ENCODE measurements around the gene BRINP2.

The BRINP2 gene

DNA sequence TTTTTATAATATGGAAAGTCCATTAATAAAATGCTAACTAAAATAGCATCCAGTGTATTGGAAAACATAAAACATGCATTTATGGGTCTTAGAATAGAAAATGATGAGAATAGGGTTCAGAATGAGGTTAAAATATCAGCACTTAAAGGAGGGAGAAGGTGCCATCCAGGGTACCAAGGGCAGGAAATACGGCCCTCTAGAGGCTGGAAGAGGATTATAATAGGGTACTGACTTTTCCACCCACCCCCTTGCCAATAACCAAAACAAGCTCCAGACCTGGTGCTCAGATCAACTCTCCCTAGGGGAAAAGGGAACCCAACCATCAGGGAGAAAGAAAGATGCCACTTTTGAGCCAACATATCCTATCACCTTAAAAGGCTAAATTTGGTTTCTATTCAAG, 32.9 kb upstream of the BRINP2 start:
- H3K9ac ChIP-seq (ENCODE audit: low read depth, low read length): no peak overlapping the region
- H3K27me3 ChIP-seq (ENCODE audit: insufficient read depth, low read length): no peaks in the 10 kb centered on the region
- no peaks in the 10 kb centered on the region for H3K9me3 ChIP-seq (ENCODE audit: insufficient read depth, low read depth, low read length)
- no peaks in the 10 kb centered on the region for H3K36me3 ChIP-seq (ENCODE audit: insufficient read depth, low read length)
- WGBS: no CpG with 5 or more reads among the region's 1 CpG
- H3K27ac ChIP-seq (ENCODE audit: low read depth, low read length): no peak overlapping the region
- no peaks in the 10 kb centered on the region for H3K4me1 ChIP-seq (ENCODE audit: insufficient read depth, low read length)
- no peak overlapping the region for H3K4me3 ChIP-seq (ENCODE audit: low read length)

DNA sequence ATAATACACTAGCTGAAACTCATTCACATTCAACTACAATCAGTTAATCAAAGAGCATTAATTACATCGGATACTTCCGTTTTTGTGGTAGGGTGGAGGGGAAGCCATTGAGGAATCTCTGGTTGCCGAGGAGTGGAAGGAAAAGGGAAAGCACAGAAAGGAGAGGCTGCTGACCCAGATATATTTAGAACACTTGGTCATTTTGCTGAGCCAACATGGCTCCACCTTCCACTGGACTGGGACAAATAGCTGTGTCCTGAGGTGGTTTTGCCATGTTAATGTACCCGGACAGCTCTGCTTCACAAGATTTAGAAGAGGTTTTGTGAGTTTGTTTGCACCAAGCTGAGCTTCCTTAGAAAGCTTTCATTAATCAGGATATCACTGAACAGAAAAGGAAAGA, 32.4 kb upstream of the BRINP2 start:
- no peak overlapping the region for H3K9ac ChIP-seq (ENCODE audit: low read depth, low read length)
- H3K4me3 ChIP-seq (ENCODE audit: low read length): no peak overlapping the region
- 94% methylated on average over 4 of the region's 4 CpGs for WGBS
- no peaks in the 10 kb centered on the region for H3K36me3 ChIP-seq (ENCODE audit: insufficient read depth, low read length)
- no peaks in the 10 kb centered on the region for H3K27me3 ChIP-seq (ENCODE audit: insufficient read depth, low read length)
- H3K4me1 ChIP-seq (ENCODE audit: insufficient read depth, low read length): no peaks in the 10 kb centered on the region
- H3K27ac ChIP-seq (ENCODE audit: low read depth, low read length): no peak overlapping the region
- H3K9me3 ChIP-seq (ENCODE audit: insufficient read depth, low read depth, low read length): no peaks in the 10 kb centered on the region

DNA sequence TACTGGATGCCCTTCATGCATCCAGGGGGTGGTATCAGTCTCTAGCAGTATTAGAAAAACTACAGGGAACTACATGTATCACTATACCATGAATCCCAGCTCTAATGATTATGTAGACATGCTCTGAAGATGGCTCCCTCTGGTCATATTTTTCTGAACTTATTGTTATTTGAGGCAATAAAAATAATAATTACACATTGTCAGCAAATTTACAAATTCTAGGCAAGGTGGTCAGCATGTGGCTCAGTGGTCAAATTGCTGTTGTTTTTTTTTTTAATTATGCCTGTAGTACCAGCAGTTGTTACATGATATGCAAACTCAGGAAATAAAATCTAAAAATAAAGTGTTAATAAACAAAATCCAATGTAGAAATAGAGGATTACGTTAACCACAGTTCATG, 28.7 kb upstream of the BRINP2 start:
- no peak overlapping the region for H3K27ac ChIP-seq (ENCODE audit: low read depth, low read length)
- 0 out of 2 replicates have a peak, but pooled peaks cover 3% of the 10 kb centered on the region for H3K4me1 ChIP-seq (ENCODE audit: insufficient read depth, low read length)
- no peaks in the 10 kb centered on the region for H3K27me3 ChIP-seq (ENCODE audit: insufficient read depth, low read length)
- H3K9me3 ChIP-seq (ENCODE audit: insufficient read depth, low read depth, low read length): no peaks in the 10 kb centered on the region
- H3K36me3 ChIP-seq (ENCODE audit: insufficient read depth, low read length): no peaks in the 10 kb centered on the region
- H3K4me3 ChIP-seq (ENCODE audit: low read length): no peak overlapping the region
- H3K9ac ChIP-seq (ENCODE audit: low read depth, low read length): no peak overlapping the region
- WGBS: 100% methylated on average over 1 of the region's 1 CpG

DNA sequence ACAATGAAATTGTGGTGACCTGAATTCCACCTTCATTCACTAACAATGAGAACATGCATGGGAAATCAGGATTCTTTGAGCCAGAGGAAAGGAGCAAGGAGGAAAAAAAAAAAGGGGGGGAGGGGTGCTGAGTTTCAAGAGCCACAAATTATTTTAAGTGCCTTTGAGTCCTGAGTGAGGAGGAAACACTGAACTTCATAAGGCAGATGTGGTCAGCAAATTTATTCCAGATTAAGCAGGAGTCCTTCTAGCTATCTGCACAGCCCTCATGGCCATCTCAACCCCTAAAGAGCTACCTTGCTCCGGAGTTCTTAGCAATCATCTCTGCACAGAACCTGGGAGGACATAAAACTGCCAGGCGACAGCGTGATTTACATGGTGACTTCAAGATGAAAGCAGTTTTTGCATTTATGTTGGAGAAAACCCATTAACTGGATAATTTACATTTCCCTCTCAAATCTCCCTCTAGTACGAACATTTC, 27.9 kb upstream of the BRINP2 start:
- Histone ChIP-seq H3K9me3 (ENCODE audit: insufficient read depth, low read depth, low read length) (no peaks in the 10 kb centered on the region), H3K9ac (ENCODE audit: low read depth, low read length) (no peak overlapping the region), H3K36me3 (ENCODE audit: insufficient read depth, low read length) (no peaks in the 10 kb centered on the region), H3K27me3 (ENCODE audit: insufficient read depth, low read length) (no peaks in the 10 kb centered on the region), H3K4me1 (ENCODE audit: insufficient read depth, low read length) (0 out of 2 replicates have a peak, but pooled peaks cover 3% of the 10 kb centered on the region), H3K27ac (ENCODE audit: low read depth, low read length) (no peak overlapping the region), H3K4me3 (ENCODE audit: low read length) (no peak overlapping the region)
- 88% methylated on average over 4 of the region's 4 CpGs for WGBS

DNA sequence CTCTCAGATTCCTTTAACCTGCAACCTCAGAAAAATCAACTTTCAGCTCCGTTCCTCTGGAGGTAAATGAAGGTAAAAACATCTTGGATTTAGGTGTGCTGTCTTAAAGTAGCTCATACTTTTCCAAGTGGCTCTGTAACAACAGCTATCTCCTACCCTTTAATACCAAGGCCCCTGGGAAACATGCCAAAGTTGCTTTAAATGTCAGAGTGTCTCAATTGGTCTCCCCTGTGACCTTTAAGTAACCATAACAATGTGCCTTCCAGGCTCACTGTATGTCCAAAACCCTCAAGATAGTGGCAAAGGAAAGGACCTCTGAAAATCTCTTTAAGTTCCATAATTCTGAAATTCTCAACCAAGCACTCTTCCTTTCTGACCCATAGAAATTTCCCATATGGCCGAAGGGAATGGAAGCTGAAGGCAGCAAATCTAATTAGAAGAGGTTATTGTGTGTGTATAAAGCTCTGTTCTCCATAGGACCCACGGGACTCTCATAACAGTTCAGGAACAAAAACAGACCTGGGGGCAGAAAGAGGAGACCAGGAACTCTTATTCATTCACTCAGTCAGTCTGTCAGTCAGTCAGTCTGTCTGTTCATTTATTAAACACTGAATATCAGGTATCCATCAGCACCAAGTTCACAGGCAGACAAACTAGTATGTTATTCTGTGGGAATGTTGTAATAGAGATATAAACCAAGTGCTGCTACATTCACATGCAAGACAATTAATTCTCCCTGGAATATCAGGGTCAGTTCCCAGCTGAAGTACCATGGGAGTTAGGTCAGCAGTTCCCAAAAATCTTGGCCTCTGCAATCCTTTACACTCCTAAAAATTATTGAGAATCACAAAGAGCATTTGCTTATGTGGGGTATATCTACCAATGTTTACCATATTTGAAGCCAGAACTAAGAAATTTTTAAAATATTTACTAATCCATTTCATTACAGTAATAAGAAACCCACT, 25.4 kb upstream of the BRINP2 start:
- H3K9me3 ChIP-seq (ENCODE audit: insufficient read depth, low read depth, low read length): no peaks in the 10 kb centered on the region
- H3K9ac ChIP-seq (ENCODE audit: low read depth, low read length): no peak overlapping the region
- no peaks in the 10 kb centered on the region for H3K36me3 ChIP-seq (ENCODE audit: insufficient read depth, low read length)
- H3K27ac ChIP-seq (ENCODE audit: low read depth, low read length): no peak overlapping the region
- H3K4me3 ChIP-seq (ENCODE audit: low read length): no peak overlapping the region
- 0 out of 2 replicates have a peak, but pooled peaks cover 3% of the 10 kb centered on the region for H3K4me1 ChIP-seq (ENCODE audit: insufficient read depth, low read length)
- H3K27me3 ChIP-seq (ENCODE audit: insufficient read depth, low read length): no peaks in the 10 kb centered on the region
- WGBS: 85% methylated on average over 2 of the region's 3 CpGs

DNA sequence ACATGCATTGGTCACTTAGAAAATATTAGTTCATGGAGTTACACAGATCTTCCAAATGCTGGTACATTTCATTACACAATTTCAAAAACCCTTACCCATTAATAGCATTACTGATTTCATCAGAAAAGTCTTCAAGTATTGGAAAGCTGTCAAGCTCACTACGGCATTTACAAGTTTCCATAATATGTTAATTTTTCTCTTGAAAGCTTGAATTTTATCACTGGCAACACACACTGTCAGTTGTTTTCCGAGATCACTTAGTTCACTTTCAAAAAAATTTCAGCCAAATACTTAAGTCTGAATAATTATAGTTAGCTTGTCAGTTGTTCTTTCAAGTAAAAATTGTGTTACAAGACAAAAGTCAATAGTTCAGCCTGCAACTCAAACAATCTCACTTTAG, 24.3 kb upstream of the BRINP2 start:
- Histone ChIP-seq H3K27ac (ENCODE audit: low read depth, low read length) (no peak overlapping the region), H3K27me3 (ENCODE audit: insufficient read depth, low read length) (no peaks in the 10 kb centered on the region), H3K9me3 (ENCODE audit: insufficient read depth, low read depth, low read length) (no peaks in the 10 kb centered on the region), H3K4me3 (ENCODE audit: low read length) (no peak overlapping the region), H3K4me1 (ENCODE audit: insufficient read depth, low read length) (0 out of 2 replicates have a peak, but pooled peaks cover 3% of the 10 kb centered on the region), H3K9ac (ENCODE audit: low read depth, low read length) (no peak overlapping the region), H3K36me3 (ENCODE audit: insufficient read depth, low read length) (no peaks in the 10 kb centered on the region)
- WGBS: 100% methylated on average over 1 of the region's 2 CpGs

DNA sequence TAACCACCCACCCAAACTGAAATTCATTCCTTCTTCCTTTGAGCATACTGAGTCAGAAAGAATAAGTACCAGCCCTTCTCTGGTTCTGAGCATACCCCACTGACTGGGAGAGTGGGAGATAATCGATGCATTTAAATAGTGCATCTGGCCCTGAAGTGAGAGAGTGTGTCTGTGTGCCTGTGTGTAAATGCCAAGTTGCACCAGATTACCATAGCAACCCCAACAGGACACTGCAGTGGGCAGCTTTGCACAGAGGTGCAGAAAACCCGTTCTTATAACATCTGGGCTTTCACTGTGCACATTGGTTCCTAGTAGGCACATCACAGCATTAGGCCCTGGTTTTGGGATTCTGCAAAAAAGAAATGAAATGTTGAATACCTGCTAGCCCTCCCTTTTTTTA, 8.5 kb upstream of the BRINP2 start:
- Histone ChIP-seq H3K36me3 (ENCODE audit: insufficient read depth, low read length) (no peaks in the 10 kb centered on the region), H3K4me1 (ENCODE audit: insufficient read depth, low read length) (0 out of 2 replicates have a peak, but pooled peaks cover 6% of the 10 kb centered on the region), H3K9me3 (ENCODE audit: insufficient read depth, low read depth, low read length) (no peaks in the 10 kb centered on the region), H3K27me3 (ENCODE audit: insufficient read depth, low read length) (peaks cover 54% of the 10 kb centered on the region), H3K27ac (ENCODE audit: low read depth, low read length) (no peak overlapping the region), H3K9ac (ENCODE audit: low read depth, low read length) (no peak overlapping the region), H3K4me3 (ENCODE audit: low read length) (no peak overlapping the region)
- 93% methylated on average over 2 of the region's 2 CpGs for WGBS

DNA sequence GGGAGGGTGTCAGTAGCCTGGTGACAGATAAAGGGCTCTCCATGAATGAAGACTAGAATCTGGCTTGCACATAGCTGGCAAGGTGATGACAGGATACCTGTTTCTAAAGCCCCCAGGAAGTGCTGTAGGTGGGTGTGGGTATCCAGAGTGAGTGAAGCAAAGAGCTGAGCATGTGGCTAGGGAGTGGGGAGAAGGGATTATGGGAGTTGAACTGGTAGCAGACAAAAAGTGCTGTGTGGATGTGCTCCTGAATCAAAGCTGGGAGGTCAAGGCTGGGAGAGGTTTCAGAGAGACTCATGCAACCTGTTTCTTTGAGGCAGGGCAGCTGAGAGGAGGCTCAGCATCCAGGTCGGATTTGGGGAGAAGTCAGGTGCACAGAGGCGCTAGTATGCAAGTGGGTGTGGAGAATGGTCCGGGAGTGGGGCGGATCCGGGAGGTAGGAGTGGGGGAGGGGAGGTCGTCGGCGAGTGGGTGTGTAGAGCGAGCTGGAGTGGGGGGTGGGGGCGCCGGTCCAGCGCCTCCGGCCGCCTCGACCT, 6.8 kb upstream of the BRINP2 start:
- 2% methylated on average over 15 of the region's 15 CpGs for WGBS
- peaks cover 71% of the 10 kb centered on the region for H3K27me3 ChIP-seq (ENCODE audit: insufficient read depth, low read length)

DNA sequence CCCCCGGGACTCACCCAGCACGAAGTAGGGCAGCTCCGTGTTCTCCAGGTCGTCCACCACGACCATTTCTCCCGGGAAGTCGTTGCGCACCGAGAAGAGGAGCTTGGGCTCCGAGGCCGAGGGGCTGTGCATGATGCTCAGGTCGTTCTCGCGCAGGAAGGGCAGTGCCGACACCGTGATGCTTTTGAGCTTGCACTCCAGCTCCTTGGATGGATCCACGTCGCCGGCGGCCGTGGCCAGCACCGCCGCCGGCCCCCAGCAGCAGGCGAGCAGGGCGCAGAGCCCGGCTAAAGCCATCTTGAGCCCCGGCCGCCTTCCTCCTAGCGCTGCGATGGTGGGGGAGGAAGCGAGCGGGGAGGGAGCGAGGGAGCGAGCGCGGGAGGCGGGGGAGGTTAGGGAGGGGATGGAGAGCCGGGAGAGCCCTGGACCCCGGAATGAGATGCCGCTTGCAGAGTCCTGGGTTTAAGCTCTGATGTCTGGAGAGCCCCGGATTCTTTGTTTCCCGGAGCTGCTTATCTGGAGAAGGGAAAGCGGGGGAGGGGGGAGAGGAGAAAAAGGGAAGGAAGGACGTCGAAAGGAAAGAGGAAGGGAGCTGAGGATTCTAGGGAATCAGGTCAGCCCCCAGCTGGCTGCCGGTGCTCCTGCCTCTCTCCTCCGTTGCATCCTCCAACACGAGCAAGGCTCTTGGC, 6.2 kb upstream of the BRINP2 start, which contains the start of gene ASTN1:
Gene ASTN1, minus strand, starts transcription at position 333 of the 689 bp plus-strand sequence. Its CDS starts 36 bp downstream, at position 297.
- no peak within 1 kb of the TSS for H3K27ac ChIP-seq (ENCODE audit: low read depth, low read length)
- peak within 1 kb of the TSS; percentile 55 for H3K9ac ChIP-seq (ENCODE audit: low read depth, low read length)
- peak within 1 kb of the TSS; percentile 87 for H3K4me3 ChIP-seq (ENCODE audit: low read length)
- 0 out of 2 replicates have a peak, but pooled peaks cover 6% of the 10 kb centered on the region for H3K4me1 ChIP-seq (ENCODE audit: insufficient read depth, low read length)
- H3K9me3 ChIP-seq (ENCODE audit: insufficient read depth, low read depth, low read length): no peaks in the 10 kb centered on the region
- WGBS: under 1% methylated on average over 49 of the region's 49 CpGs
- H3K36me3 ChIP-seq (ENCODE audit: insufficient read depth, low read length): no peaks in the 10 kb centered on the region
- peaks cover 77% of the 10 kb centered on the region for H3K27me3 ChIP-seq (ENCODE audit: insufficient read depth, low read length)

More for the DNA sequence above, 6.8 kb upstream of the BRINP2 start:
- peak overlapping the region; percentile 55 for H3K9ac ChIP-seq (ENCODE audit: low read depth, low read length)
- no peak overlapping the region for H3K27ac ChIP-seq (ENCODE audit: low read depth, low read length)
- peak overlapping the region; percentile 87 for H3K4me3 ChIP-seq (ENCODE audit: low read length)
- no peaks in the 10 kb centered on the region for H3K9me3 ChIP-seq (ENCODE audit: insufficient read depth, low read depth, low read length)
- H3K4me1 ChIP-seq (ENCODE audit: insufficient read depth, low read length): 0 out of 2 replicates have a peak, but pooled peaks cover 6% of the 10 kb centered on the region
- no peaks in the 10 kb centered on the region for H3K36me3 ChIP-seq (ENCODE audit: insufficient read depth, low read length)

DNA sequence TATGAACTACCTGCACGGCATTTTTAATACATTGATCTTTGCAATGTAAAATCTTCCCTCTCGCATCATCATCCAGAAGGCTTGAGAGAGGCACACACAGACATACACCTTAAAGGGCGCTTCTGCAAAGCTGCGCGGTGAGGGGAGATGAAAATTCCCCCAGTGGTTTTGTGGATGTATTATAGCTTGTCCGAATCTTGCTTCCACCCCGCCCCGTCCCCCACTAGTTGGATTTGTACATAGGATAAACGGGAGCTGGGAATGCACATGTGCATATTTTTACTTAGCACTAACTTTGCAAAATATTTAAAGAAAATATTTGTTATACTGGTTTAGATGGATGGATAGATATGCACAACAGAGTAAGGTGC, 5.7 kb upstream of the BRINP2 start:
- 6% methylated on average over 2 of the region's 9 CpGs for WGBS
- Histone ChIP-seq H3K4me1 (ENCODE audit: insufficient read depth, low read length) (0 out of 2 replicates have a peak, but pooled peaks cover 7% of the 10 kb centered on the region), H3K9ac (ENCODE audit: low read depth, low read length) (peak overlapping the region; percentile 55; the same call in 1 of the 2 replicates), H3K36me3 (ENCODE audit: insufficient read depth, low read length) (no peaks in the 10 kb centered on the region), H3K27me3 (ENCODE audit: insufficient read depth, low read length) (peaks cover 82% of the 10 kb centered on the region), H3K4me3 (ENCODE audit: low read length) (peak overlapping the region; percentile 87), H3K27ac (ENCODE audit: low read depth, low read length) (no peak overlapping the region), H3K9me3 (ENCODE audit: insufficient read depth, low read depth, low read length) (no peaks in the 10 kb centered on the region)

Measured in HUES64 (cell line).